ENCODE results near the gene TAGLN2.
A peak's percentile ranks its signal among the peaks of the same experiment; 100 is the strongest.

Gene TAGLN2

GRCh38 chr1:159935305-159935704 lies 10.0 kb upstream of the TAGLN2 start:
- DNase-seq (ENCODE audit: low read depth): no peak

GRCh38 chr1:159934136-159935039 lies 9.1 kb upstream of the TAGLN2 start:
- DNase-seq (ENCODE audit: low read depth): no peak

DNA sequence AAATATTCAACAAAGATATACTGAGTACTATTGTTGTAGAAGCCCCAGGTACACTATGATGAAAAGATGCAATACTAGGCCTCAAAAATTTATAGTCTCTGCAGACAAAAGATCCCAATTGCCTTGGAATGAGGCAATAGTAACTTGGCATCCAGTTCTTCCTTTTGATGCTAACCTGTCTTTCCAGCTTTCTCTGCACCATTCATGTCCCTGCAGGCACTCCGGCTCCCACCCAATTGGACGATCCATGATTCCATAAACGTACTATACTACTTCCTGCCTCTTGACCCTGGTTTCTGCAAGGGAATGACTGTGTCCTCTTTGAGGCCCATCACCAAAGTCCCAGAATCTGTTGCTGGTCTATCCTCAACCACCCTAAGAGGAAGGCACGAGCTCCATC lies 8.0 kb upstream of the TAGLN2 start:
- DNase-seq (ENCODE audit: low read depth): no peak

DNA sequence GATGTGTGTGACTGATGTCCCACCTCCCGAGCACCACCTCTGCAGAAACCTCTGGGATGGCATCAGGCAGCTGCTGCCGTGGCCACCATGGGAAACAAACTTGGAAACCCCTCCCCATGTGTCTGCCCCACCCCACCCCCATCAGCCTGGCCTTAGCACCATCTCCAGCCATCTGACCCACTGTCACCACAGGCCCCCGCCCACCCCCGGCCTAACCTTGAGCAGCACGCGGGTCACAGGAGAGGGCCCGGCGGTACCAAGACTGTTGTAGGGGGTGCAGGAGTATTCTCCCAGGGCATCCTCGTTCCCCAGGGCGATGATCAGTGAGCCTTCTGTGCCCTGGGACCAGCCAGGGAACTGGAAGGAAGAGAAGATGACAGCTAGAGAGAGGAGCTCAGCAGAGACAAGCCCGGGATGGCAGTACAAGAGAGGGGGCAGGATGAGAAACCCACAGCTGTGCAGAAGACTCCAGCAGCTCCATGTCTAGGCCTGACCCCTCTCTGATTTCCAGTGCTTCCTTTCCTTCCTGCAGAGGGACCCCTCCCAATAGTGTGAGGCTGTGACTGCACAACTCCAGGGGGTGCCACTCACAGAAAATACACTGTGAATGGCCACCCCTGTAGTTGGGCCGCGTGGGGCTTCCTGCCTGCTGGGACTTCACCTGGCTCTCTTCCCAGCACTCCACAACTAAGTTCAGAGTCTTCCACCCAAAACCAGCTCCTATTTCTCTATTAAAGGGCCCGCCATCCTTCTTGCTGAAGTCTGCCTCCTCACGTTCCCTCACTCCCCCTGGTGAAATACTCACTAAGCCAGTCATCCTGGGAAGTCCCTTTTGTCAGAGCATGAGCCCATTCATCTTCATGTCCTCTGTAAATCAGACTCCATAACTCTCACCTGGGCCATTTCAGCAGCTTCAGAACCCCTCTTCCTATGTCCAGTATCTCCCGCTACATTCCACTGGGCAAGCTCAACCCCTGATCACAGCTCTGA lies 7.3 kb upstream of the TAGLN2 start:
- DNase-seq (ENCODE audit: low read depth): no peak

DNA sequence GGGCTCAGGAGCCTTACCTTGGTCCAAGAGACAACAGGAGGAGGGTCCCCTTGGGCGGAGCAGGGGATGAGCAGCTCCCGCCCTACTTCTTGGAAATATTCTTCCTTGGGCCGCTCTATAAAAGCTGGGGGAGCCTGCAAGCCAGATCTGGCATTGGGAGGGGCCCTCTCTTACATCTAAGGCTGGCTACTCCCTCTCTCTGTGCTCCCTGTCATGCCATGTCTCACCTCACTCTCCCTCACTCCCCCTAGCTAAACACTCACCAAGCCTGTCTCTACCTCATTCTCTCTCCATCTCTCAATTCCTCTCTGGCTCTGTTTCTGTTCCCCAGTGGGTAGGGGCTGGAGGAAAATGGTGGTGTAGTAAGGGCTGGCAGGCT lies 6.5 kb upstream of the TAGLN2 start:
- no peak for DNase-seq (ENCODE audit: low read depth)

DNA sequence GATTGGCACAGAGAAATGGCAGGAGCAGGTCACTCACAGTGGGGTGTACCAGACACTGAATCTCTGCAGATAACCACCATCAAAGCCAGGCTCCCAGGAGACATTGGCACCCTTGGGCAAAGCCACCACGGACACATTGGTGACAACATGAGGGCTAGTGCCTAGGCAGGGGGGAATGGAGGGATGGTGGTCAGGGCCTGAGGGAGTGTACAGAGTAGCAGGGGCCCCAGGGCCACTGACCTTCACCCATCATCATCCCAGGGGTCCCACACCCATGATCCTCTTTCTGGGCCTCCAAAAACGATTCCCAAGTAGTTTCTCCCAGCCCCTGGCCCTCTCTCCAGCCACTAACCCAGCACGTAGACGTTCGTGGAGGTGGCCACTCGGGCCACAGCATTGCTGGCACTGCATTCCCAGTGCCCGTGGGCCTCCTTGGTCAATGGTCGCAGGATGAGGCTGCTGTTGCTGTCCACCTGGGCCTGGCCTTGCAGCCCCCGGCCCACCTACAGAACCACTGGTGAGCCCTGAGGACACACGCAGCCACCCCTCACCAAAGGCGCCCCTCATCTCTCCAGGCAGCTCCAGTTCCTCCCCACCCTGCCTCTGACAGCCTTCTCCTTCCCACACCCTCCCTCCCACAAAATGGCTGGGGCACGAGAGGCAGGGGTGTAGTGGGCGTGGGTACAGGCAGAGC lies 5.9 kb upstream of the TAGLN2 start:
- DNase-seq (ENCODE audit: low read depth): no peak

GRCh38 chr1:159930634-159931033 lies 5.3 kb upstream of the TAGLN2 start:
- no peak for DNase-seq (ENCODE audit: low read depth)

DNA sequence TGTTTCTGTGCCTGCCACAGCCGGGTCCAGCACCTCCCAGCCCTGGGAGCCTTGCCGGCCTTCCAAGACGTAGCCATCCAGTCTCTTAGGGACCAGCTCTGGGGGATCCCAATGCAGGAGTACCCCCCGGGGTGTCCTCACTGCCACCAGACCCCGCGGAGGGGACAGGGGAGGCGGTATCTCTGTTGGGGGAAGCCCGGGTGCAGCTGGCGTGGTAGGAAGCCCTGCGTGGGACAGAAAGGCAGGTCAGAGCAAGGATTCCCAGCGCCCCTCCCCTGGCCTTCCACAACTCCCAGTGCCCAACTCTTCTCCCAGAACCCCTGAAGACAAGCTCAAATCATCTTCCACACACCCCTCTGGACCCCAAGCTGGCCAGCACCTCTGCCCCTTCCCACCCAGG lies 4.9 kb upstream of the TAGLN2 start:
- DNase-seq (ENCODE audit: low read depth): no peak

GRCh38 chr1:159929155-159930051 lies 4.1 kb upstream of the TAGLN2 start:
- DNase-seq (ENCODE audit: low read depth): no peak

DNA sequence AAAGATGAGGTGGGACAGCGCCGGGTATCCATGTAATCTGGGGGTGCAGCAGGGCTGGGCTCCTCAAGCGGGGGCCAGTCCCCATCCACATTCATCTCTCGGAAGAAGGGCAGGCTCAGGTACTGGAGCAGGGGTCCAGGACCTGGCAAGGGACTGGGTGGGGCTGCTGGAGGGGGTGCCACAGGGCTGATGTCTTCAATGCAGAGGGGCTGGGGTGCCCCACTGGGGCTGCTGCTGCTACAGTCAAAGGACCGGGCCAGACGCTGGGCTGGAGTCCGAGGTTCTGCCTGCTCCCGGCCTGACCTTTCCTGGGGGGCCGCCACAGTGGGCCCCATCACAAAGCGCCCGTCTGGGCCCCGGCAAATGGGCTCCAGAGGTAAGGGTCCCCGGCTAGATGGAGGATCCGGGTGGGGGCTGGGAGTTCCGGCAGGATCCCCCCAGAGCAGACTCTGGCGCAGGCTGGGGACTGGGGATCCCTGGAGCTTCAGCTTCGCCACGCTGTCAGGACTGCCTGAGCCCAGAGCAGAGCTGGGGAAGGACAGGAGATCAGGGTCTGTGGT lies 3.3 kb upstream of the TAGLN2 start:
- no peak for DNase-seq (ENCODE audit: low read depth)

- no peak for DNase-seq (ENCODE audit: low read depth)
Observed at GRCh38 chr1:159927849-159928431, 2.6 kb upstream of the TAGLN2 start.

- no peak for DNase-seq (ENCODE audit: low read depth)
Observed at GRCh38 chr1:159927211-159927848, 2.0 kb upstream of the TAGLN2 start.

- no peak for DNase-seq (ENCODE audit: low read depth)
Observed at GRCh38 chr1:159925719-159926078, 392 bp upstream of the TAGLN2 start.

GRCh38 chr1:159924025-159924790 lies 1.1 kb downstream of the TAGLN2 start:
- peak; percentile 33 for DNase-seq (ENCODE audit: low read depth)

DNA sequence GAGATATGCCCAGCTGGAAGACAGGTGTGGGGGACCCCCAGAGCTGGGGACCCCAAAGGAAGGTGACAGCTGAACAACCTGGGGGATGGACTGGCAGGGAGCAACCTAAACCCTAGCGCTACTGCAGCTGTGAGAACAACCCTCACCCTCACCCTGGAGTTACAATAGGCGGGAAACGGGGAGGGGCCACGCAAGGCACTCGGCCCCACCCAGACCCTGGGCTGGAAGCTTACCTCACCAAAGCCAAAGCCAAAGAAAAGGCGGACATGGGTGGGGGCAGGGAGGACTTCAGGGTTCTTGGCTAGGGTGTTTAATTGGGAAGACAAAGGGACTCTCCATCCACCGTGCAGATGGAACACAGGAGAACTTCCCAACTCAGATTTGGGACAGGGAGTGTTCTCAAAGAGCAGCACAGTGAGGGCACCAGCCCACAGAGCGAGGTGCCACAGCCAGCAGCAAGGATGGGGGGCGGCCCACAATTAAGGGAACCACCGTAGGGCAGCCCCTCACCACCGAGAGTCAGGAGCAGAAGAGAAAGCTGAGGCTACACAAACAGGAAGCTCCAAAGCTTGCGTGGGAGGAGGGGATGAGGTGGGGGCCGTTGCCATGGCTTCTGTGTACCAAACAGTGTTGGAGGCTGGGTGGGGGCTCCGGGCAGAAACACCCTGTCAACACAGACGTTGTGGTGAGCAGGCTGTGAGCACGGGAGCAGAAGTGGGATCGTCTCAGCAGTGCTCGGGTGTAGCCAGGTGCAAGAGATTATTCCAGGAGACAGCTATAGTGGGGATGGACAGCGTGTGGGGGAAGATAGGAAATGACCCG lies 1.9 kb downstream of the TAGLN2 start:
- peak; percentile 87 for DNase-seq (ENCODE audit: low read depth)

- no peak for DNase-seq (ENCODE audit: low read depth)
Observed at GRCh38 chr1:159922511-159923202, 2.6 kb downstream of the TAGLN2 start.

GRCh38 chr1:159921700-159922504 lies 3.4 kb downstream of the TAGLN2 start:
- no peak for DNase-seq (ENCODE audit: low read depth)

Data from stimulated activated CD8-positive, alpha-beta memory T cell treated with anti-CD3 and anti-CD28 coated beads, Interleukin-12 subunit alpha, Interleukin-12 subunit beta, amount 100 ng/mL, for 1 hour (primary cell).